GM18520 (cell line): ENCODE measurements around the gene LHPP.

ENCODE experiments used
- ATAC-seq: cut with Tn5 transposase; IDR thresholded peaks from one replicate; pipeline ENCODE4 v1.9.1; 2021; ENCODE audit not compliant: unreplicated experiment

Gene LHPP

GRCh38 chr10:124495725-124496124, 34.1 kb downstream of the LHPP start:
- no peak for ATAC-seq

GRCh38 chr10:124496150-124496549, 34.5 kb downstream of the LHPP start:
- no peak for ATAC-seq

DNA sequence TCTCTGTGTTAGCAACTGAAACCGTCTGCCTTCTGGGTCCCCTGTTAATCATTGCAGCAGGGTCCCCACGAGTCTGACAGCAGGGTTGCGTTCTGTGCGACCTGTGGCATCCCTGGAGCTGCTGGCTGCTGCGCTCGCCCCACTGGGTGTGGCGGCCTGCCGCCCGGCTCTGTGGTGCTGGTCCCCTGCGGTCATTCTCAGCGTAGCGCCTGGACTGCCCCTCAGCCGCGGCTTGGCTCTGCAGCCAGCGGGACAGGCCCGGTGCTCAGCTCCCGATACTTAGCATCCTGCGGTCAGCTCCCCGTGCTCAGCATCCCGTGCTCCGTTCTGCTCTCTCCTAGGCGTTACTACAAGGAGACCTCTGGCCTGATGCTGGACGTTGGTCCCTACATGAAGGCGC, 35.0 kb downstream of the LHPP start:
- no peak for ATAC-seq

DNA sequence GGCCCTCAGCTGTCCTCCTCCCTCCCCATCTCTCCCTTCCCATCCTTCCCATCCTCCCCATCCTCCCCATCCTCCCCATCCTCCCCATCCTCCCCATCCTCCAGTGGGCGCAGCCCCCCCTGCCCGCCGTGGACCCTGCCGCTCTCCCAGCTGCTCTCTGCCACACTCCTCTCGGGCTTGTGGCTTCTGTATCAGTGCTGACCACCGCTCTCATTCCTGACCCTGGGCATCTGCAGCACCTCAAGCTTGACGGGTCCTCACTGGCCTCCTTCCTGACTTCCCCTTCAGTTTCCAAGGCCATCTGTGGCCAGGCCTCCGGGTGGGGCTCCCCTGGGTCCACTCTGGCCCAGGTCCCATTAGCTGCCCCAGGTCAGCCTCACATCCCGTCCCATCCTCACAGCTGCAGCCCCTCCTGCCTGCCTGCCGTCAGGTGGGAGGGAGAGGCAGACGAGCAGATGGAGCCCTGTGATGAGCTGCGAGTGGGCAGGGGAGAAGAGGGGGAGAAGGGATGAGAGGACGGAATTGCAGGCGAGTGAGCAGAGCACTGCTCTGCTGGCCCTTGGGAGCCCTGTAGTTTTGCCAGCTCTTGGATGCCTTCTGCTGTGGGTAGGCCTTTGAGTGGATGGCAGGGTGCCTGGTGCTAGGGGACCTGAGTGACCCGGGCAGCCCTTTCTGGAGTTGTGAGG, 35.7 kb downstream of the LHPP start:
- no peak for ATAC-seq

GRCh38 chr10:124498056-124498455, 36.4 kb downstream of the LHPP start:
- ATAC-seq: no peak

DNA sequence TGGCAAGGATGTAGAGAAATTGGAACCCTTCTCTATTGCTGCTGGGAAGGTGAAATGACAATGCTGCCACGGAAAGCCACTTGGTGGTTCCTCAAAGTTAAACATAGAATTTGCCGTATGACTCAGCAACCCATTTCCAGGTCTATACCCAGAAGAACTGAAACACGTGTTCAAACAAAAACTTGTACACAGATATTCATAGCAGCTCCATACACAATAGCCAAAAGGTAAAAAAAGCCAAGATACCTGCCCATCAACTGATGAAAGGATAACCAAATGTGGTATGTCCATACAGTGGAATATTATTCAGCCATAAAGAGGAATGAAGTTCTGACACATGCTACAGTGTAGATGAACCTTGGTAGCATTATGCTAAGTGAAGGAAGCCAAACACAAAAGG, 39.1 kb downstream of the LHPP start:
- no peak for ATAC-seq

- no peak for ATAC-seq
Observed at GRCh38 chr10:124504711-124505110, 43.1 kb downstream of the LHPP start.

DNA sequence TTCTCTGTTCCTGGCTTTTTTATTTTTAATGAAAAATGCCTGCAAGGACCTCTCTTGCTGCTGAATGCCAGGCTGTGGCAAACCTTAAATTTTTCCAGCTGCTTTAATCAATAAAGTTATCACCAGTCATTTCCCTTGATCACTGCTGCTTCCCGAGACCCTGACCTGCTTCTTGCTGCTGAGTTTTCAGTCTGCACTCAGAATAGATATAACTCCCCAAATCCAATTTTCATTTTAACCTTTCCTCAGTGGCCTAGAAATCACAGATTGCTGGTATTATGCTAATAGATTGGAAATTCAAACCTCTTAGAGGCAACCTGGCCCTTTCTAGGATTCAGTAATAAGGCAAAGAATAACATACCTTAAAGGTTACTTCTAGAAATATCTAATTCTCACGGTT, 43.7 kb downstream of the LHPP start:
- ATAC-seq: no peak

DNA sequence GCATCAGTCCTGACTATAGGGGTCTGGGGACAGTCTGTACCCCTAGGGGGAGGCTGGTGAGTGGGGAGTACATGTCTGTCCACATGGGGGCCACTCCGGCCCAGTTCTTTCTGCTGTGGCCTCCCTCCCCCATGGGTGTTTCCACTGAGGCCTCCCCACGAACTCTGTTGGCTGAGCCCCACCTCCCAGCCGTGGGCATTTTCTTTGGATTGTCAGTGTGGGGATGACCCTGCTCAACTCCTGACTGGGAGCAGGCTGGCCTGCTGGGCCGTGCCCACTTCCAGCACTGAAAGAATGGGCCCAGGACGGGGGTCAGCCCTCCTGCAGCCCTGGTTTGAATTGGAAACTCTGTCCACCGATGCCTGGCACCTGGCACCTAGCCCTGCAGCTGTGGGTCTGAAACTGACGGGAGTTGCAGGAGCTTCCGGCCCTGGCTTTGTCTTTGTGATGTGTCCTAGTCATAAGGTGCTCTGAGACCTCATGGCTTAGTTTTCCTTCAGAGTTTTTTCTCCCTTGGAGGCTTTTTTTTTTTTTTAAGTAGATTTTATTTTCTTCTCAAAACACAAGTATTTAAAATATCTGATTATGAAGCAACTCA, 46.5 kb downstream of the LHPP start:
- no peak for ATAC-seq

GRCh38 chr10:124508907-124509454, 47.4 kb downstream of the LHPP start:
- ATAC-seq: no peak

GRCh38 chr10:124509880-124510632, 48.4 kb downstream of the LHPP start:
- no peak for ATAC-seq

DNA sequence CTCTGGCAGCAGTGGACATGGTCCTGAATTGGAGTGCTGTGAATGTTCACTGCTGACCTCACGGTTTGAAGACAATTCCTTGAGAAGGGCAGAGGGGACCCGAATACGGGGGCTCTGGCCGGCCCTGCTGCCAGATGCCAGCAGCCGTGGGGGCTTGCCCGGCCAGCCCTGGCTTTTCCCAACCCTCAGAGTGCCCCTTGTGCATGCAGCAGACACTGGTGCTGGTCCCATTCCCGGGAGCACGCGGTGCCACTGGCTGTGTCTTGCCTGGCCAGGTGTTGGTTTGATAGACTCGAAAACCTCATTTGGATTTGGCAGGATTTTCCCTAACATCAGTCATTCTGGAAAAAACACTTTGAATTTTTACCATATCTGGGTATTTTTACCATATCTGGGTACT, 49.1 kb downstream of the LHPP start:
- no peak for ATAC-seq

- no peak for ATAC-seq
Observed at GRCh38 chr10:124511205-124512039, 49.8 kb downstream of the LHPP start.

- ATAC-seq: no peak
Observed at GRCh38 chr10:124512040-124512428, 50.4 kb downstream of the LHPP start.

DNA sequence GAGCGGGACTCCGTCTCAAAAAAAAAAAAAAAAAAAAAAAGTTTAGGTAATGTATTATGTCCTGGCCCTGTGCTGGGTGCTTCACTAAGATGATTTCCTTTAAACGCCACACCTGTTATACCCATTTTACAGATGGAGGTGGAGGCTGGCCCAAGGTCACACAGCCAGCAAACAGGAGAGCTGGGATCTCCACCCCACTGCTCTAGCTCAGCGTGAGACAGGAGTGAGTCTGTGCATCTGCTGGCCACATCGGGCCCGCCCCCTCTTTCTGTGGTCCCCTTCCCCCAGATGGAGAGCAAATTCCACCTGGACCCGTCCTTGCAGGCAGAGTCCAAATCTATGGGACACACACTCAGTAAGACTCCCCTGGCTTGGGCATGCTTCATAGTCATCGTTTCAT, 51.0 kb downstream of the LHPP start:
- ATAC-seq: no peak

DNA sequence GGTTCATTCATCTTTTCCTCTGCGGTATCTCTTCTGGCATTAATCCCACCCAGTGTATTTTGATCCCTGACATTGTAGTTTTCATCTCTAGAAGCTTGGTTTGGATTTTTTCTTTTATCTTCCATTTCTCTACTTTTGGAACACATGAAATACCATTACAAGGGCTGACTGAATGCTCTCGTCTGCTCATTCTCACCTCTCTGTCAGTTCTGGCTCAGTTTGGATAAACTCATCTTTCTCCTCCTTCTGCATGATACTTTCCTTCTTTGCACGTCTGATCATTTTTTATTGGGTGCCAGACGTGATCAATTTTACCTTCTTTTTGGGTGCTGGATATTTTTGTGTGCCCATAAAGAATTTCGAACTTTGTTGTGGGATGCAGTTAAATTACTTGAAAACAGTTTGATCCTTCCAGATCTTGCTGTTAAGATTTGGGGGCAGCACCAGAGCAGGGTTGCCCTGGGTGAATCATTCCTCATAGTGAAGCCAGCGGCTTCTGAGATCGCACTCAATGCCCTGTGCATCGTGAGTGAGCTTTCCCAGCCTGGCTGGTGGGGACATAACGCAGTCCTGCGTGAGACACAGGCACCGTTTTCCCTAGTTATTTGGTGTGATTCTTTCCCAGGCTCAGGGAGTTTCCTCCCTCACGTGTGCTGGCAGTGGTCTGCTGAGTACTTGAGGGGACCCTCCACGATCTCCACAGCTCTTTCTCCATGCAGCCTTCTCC, 53.8 kb downstream of the LHPP start:
- no peak for ATAC-seq

GRCh38 chr10:124516181-124516580, 54.6 kb downstream of the LHPP start:
- no peak for ATAC-seq

DNA sequence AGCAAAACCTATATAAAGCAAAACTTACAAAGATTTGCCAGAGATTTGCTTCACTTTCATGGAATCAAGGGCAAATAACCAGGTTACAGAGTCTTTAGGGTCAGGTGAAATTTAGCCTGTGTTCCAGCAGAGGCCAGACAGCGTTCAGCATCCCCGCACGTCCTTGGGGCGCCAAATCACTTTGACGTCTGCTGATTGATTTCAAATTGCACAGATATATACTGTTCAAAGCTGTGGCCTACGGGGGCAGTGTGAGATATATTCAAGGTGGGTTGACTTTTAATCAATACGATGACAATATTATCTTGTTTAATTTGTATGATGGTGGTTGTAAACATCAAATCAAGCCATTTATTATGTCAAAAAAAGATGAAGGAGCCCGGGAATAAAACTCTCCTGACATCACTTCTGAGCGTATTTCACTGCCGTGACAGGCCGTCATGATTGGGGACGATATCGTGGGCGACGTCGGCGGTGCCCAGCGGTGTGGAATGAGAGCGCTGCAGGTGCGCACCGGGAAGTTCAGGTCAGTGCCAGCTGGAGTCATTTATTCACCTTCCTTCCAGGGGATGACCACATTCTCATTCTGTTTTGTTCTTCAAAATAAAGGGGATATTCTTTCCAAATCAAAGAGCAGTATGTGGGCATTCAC, 55.2 kb downstream of the LHPP start:
- no peak for ATAC-seq

GRCh38 chr10:124517461-124517860, 55.8 kb downstream of the LHPP start:
- ATAC-seq: no peak

DNA sequence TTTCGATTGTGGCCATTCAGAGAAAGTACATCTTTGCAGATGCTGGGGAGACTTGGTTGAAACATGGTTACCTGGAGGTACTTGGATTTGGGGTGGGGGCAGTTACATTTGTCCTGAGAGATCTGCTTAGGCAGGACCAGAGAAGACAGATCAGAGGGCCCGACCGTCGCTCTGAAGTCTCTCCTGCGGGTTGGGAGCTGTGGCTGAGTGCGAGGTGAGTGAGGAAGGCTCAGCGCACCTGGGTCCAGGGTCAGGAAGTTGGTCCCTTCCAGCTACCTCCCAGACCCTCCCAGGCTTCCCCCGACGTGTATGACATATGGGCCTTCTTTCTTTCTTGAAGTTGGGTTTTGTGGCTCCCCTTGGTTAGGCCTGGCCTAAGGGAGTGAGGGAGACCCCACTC, 56.3 kb downstream of the LHPP start:
- ATAC-seq: no peak
